ENCODE measurements around the gene DOK7. TPM values are rescaled to one million over a fixed set of nuclear protein-coding genes. Genes with fewer than 3 reads are reported as not detected.

The DOK7 gene
- total and polyA plus RNA-seq, 2 of the 4 experiments (the other 2 are of a cell fraction), result not detected

GRCh38 chr4:3497095-3497494, 34.0 kb downstream of the DOK7 start:
- no peak overlapping the region for H3K9ac ChIP-seq (ENCODE audit: low read depth, low read length)
- peaks cover 2% of the 10 kb centered on the region; the same call in 1 of the 2 replicates for H3K27me3 ChIP-seq (ENCODE audit: control insufficient read depth, insufficient read depth, low read length)
- no peak overlapping the region for H3K4me3 ChIP-seq (ENCODE audit: insufficient read depth, low read depth, low read length)
- TF ChIP-seq ELK1 (IDR thresholded peaks at IDR 0.05; ENCODE audit: borderline replicate concordance, low read depth, low read length), result no peak
- TF ChIP-seq SMC3 (IDR thresholded peaks at IDR 0.05; ENCODE audit: low read depth, low read length), result no peak
- no peak for TF ChIP-seq CHD1 (IDR thresholded peaks at IDR 0.05; ENCODE audit: low read depth, low read length)
- TF ChIP-seq BHLHE40 (IDR thresholded peaks at IDR 0.05; ENCODE audit: low read depth, low read length), result no peak
- no peak for TF ChIP-seq MXI1 (IDR thresholded peaks at IDR 0.05; ENCODE audit: borderline replicate concordance, low read depth, low read length)
- no peak for TF ChIP-seq NFE2L2 (IDR thresholded peaks at IDR 0.05; ENCODE audit: low read depth, low read length)
- TF ChIP-seq FOS (IDR thresholded peaks at IDR 0.05; ENCODE audit: low read depth, low read length), result no peak
- TF ChIP-seq MAZ (IDR thresholded peaks at IDR 0.05; ENCODE audit: borderline replicate concordance, low read depth, low read length), result no peak
- no peak for TF ChIP-seq RFX5 (IDR thresholded peaks at IDR 0.05; ENCODE audit: low read depth, low read length)
- no peak for TF ChIP-seq USF2 (IDR thresholded peaks at IDR 0.05; ENCODE audit: low read depth, low read length)
- no peak for TF ChIP-seq RAD21 (IDR thresholded peaks at IDR 0.05; ENCODE audit: low read length)
- TF ChIP-seq CEBPB (IDR thresholded peaks at IDR 0.05; ENCODE audit: low read depth, low read length), result no peak
- TF ChIP-seq CTCF (conservative IDR thresholded peaks at IDR 0.05; ENCODE audit: low read depth, low read length), result no peak
- TF ChIP-seq MAFK (IDR thresholded peaks at IDR 0.05; ENCODE audit: low read depth, low read length), result no peak
- no peak for TF ChIP-seq RCOR1 (IDR thresholded peaks at IDR 0.05; ENCODE audit: insufficient replicate concordance, low read length)
- TF ChIP-seq POLR2A (IDR thresholded peaks at IDR 0.05; ENCODE audit: low read depth, low read length), result no peak
- H3K4me2 ChIP-seq (ENCODE audit: low read depth, low read length), result no peak overlapping the region
- no peak overlapping the region for H4K8ac ChIP-seq (ENCODE audit: low read depth in 2 of 2, low read length in 2 of 2)
- no peaks in the 10 kb centered on the region for H3K9me3 ChIP-seq (ENCODE audit: control insufficient read depth, insufficient read depth, low read length)
- no peak overlapping the region for H4K5ac ChIP-seq (ENCODE audit: low read depth, low read length)
- H3K9me1 ChIP-seq (ENCODE audit: insufficient read depth, low read length), result no peaks in the 10 kb centered on the region
- H4K20me1 ChIP-seq (ENCODE audit: insufficient read depth, low read length), result peaks cover 22% of the 10 kb centered on the region
- H2BK120ac ChIP-seq (ENCODE audit: low read depth, low read length), result no peak overlapping the region
- peaks cover 3% of the 10 kb centered on the region; the same call in 1 of the 2 replicates for H3K36me3 ChIP-seq (ENCODE audit: control insufficient read depth, insufficient read depth, low read length)
- CTCF ChIA-PET, result no interaction called here
- BruUV-seq (replicated peaks), result no TSS peak
- ATAC-seq (ENCODE audit: low read depth), result no peak
- no peaks in the 10 kb centered on the region for H3K4me1 ChIP-seq (ENCODE audit: control insufficient read depth, insufficient read depth, low read length)
- intact Hi-C loops (cut with micrococcal nuclease) (no loop called here), dilution Hi-C loops (cut with HindIII; ENCODE audit: low sequenced_read_pairs, unreplicated experiment) (no loop called here), in situ Hi-C loops (cut with MboI; ENCODE audit: low sequenced_read_pairs) (no loop called here)
- H2BK20ac ChIP-seq (ENCODE audit: low read depth, low read length), result no peak overlapping the region
- no peak overlapping the region for H2AK5ac ChIP-seq (ENCODE audit: low read depth, low read length)
- no peak overlapping the region for H2AFZ ChIP-seq (replicated peaks; ENCODE audit: low read length, poor library complexity)
- H3K23ac ChIP-seq (ENCODE audit: low read depth, low read length), result no peak overlapping the region
- no peak overlapping the region for H4K91ac ChIP-seq (ENCODE audit: insufficient read depth, low read depth, low read length)
- H2AK9ac ChIP-seq (replicated peaks; ENCODE audit: low read depth, low read length, poor library complexity), result no peak overlapping the region
- no peak overlapping the region for H3K4ac ChIP-seq (ENCODE audit: low read depth, low read length)
- peaks cover 0 to 3% of the 10 kb centered on the region in 2 experiments; a peak in 1 of 4 replicates for H3K79me1 ChIP-seq (ENCODE audit: low read depth in 1 of 2, low read length in 2 of 2)
- POLR2A ChIA-PET (ENCODE audit: unreplicated experiment), result no interaction called here
- 100% methylated on average over 4 of the region's 6 CpGs; no CpG with 5 or more reads in 1 of the 2 experiments for WGBS, 2 experiments (ENCODE audit: extremely low coverage in 2 of 2, insufficient read length in 1 of 2)
- no peak for DNase-seq
- H3K14ac ChIP-seq (replicated peaks; ENCODE audit: low read depth, low read length), result no peak overlapping the region
- no peak overlapping the region for H2BK5ac ChIP-seq (ENCODE audit: low read depth, low read length, poor library complexity, severe bottlenecking)
- no peak overlapping the region for H2BK15ac ChIP-seq (ENCODE audit: low read depth, low read length)
- H3K18ac ChIP-seq (ENCODE audit: low read depth, low read length), result no peak overlapping the region
- no peak overlapping the region for H3K27ac ChIP-seq (ENCODE audit: insufficient read depth, low read length)
- no peak overlapping the region for H3K56ac ChIP-seq (ENCODE audit: extremely low read depth, insufficient read depth, low read length)
